AG10803 (cell line): ENCODE data around the gene TGOLN2.
"Not testable (repeated sequence)": the region's sequence is repeated elsewhere in the genome, so short reads cannot be mapped to it uniquely, and the experiment has no call there.

ENCODE experiments used
- DNase-seq: peaks from one replicate; pipeline ENCODE4 v3.0.0; 2010; ENCODE audit warnings: low read depth
- H3K4me3 ChIP-seq: 2 replicates; pipeline ENCODE4 v1.5.1; 2011; ENCODE audit warnings: mild to moderate bottlenecking, low read length, control low read depth
- TF ChIP-seq, protein P1 (sequence below): conservative IDR thresholded peaks from 2 replicates; pipeline ENCODE4 v1.5.1; 2011; ENCODE audit warnings: mild to moderate bottlenecking, low read length, control low read depth, inconsistent platforms

Gene TGOLN2

DNA sequence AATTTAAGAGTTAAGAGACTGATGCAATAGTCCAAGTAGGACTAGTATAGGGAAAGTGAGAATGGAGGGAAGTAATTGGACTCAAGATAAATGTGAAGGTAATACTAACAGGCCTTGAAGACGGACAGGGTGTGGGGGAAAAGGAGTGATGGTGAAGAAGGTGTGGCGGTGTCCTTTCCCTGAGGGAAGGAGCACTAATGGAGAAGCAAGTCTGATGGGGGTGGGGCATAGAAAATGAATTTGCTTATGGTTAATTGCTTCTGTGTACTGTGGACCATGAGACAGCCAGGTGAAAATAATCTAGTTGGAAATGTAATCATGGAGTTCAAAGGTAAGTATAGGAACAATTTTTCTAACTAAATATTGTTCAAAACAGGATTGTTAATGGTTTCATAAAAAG lies 7.1 kb upstream of the TGOLN2 start:
- TF ChIP-seq, protein P1, sequence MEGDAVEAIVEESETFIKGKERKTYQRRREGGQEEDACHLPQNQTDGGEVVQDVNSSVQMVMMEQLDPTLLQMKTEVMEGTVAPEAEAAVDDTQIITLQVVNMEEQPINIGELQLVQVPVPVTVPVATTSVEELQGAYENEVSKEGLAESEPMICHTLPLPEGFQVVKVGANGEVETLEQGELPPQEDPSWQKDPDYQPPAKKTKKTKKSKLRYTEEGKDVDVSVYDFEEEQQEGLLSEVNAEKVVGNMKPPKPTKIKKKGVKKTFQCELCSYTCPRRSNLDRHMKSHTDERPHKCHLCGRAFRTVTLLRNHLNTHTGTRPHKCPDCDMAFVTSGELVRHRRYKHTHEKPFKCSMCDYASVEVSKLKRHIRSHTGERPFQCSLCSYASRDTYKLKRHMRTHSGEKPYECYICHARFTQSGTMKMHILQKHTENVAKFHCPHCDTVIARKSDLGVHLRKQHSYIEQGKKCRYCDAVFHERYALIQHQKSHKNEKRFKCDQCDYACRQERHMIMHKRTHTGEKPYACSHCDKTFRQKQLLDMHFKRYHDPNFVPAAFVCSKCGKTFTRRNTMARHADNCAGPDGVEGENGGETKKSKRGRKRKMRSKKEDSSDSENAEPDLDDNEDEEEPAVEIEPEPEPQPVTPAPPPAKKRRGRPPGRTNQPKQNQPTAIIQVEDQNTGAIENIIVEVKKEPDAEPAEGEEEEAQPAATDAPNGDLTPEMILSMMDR, result no peak
- H3K4me3 ChIP-seq, result no peak overlapping the region
- no peak for DNase-seq

DNA sequence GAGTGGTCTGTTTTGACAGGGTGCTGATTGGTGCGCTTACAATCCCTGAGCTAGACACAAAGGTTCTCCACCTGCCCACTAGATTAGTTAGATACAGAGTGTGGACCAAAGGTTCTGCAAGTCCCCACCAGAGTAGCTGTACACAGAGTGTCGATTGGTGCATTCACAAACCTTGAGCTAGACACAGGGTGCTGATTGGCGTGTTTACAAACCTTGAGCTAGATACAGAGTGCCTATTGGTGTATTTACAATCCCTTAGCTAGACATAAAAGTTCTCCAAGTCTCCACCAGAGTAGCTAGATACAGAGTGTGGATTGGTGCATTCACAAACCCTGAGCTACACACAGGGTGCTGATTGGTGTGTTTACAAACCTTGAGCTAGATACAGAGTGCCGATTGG lies 6.1 kb upstream of the TGOLN2 start:
- not testable (repeated sequence) for H3K4me3 ChIP-seq, DNase-seq

DNA sequence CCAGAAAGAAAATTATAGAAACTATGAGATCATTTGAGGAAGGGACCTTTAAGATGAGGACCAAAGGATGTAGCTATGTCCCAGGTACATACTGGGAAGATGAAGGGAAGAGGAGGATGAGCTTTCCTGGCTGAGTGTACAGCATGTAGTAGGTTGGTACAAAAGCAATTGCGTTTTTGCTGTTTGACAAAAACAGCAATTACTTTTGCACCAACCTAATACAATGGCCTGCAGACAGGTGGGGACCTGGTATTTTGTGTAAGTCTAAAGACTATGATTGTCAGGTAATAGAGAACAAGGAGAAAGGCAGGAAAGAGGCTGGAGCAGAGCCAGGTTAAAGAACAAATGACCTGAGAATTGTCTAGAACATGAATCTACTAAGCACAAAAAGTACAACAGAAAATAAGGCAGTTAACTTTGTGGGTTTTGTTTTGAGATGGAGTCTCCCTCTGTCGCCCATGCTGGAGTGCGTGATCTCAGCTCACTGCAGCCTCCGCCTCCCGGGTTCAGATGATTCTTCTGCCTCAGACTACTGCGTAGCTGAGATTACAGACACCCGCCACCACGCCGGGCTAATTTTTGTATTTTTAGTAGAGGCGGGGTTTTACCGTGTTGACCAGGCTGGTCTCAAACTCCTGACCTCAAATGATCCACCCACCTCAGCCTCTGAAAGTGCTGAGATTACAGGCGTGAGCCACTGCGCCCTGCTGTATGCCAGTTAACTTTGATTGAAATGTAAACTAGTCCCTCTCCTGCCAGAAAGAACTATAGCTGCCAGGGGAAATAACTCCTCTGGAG lies 3.2 kb upstream of the TGOLN2 start:
- TF ChIP-seq, protein P1, result no peak
- no peak for DNase-seq

DNA sequence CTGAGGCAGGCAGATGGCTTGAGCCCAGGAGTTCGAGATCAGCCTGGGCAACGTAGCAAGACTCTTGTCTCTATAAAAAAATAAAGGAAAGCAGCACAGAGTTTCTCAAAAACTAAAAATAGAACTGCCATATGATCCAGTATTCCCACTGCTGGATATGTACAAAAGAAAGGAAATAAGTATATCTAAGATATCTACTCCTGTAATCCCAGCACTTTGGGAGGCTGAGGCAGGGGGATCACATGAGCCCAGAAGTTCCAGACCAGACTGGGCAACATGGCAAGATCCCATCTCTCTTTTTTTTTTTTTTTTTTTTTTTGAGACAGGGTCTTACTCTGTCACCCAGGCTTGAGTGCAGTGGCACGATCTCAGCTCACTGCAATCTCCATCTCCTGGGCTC lies 1.9 kb upstream of the TGOLN2 start:
- DNase-seq, H3K4me3 ChIP-seq: not testable (repeated sequence)

More for the DNA sequence above, 3.2 kb upstream of the TGOLN2 start:
- no peak overlapping the region for H3K4me3 ChIP-seq

DNA sequence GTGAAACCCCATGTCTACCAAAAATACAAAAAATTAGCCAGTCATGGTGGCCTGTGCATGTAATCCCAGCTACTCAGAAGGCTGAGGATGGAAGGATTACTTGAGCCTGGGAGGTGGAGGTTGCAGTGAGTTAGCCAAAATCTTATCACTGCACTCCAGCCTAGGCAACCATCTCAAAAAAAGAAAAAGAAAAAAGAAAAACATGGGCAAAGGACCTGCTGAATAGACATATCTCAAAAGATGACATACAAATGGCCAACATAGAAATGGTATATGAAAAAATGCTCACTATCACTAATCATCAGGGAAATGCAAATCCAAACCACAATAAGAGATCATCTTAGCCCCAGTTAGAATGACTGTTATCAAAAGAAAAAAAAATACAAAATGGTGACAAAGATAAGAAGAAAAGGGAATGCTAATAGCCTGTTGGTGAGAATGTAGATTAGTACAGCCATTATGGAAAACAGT lies 1.4 kb upstream of the TGOLN2 start:
- no peak for DNase-seq
- TF ChIP-seq, protein P1, result no peak
- H3K4me3 ChIP-seq, result no peak overlapping the region

DNA sequence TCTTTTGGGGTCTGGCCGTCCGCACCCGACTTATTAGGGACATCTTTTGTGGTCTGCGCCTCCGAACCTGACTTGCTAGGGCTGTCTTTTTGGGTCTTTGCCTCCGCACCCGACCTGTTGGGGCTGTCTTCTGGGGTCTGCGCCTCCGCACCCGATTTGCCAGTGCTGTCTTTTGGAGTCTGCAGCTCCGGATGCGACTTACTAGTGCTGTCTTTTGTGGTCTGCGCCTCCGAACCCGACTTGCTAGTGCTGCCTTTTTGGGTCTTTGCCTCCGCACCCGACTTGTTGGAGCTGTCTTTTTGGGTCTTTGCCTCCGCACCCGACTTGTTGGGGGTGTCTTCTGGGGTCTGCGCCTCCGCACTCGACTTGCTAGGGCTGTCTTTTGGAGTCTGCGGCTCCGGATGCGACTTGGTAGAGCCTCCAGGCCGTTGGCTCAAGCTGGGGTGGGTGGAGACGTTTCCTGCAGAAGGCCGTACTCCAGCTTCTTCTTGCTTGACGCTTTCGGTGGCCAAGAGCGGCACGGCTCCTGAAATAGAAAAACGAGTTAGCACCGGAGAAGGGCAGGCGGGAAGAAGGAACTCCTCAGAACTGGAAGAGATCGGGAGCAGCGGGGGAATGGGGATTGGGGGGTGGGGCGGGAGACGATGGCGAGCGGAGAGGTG lies 498 bp downstream of the TGOLN2 start:
- TF ChIP-seq, protein P1, result no peak
- peak; percentile 50 for DNase-seq

DNA sequence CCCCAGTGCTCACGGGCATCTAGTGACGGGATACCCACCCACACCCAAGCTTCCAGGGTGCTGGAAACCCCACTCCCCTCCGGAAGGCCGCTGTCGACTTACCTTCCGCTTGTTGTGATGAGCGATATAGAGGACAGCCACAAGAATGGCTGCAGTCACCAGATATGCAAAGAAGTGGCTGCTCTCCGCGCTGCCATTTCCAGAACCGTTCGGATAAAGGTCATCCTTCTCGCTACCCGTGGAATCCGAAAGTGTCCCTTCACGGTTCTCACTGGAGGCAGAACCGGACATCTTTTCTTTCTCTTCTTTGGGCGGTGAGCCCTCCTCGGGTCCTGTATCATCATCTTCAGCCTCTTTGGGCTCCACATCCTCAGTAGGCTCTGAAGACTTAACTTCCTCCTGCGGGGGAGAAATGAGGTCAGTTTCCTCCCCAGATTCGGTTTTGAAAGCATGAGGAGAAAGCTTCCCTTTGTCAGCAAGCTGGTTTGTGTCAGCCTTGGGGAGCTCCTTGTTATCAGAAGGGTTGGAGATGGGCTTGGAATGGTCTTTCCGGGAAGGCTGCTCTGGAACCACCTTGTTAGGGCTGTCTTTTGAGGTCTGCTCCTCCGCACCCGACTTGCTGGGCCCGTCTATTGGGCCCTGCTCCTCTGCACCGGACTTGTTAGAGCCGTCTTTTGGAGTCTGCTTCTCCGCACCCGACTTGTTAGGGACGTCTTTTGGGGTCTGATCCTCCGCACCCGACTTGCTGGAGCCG lies 1.2 kb downstream of the TGOLN2 start:
- TF ChIP-seq, protein P1, result no peak
- no peak for DNase-seq
- peak overlapping the region; percentile 95 for H3K4me3 ChIP-seq

More for the DNA sequence above, 498 bp downstream of the TGOLN2 start:
- peak overlapping the region; percentile 95 for H3K4me3 ChIP-seq
